GM12873 (cell line): ENCODE data around the gene SP8.

Source experiments
- TF ChIP-seq, protein P1 (sequence below): IDR thresholded peaks from 2 replicates; pipeline ENCODE4 v1.5.1; 2012; ENCODE audit warnings: low read depth, mild to moderate bottlenecking, moderate library complexity, low read length, control low read depth; ENCODE audit not compliant: insufficient read depth; ENCODE audit errors: missing control alignments

Gene SP8

DNA sequence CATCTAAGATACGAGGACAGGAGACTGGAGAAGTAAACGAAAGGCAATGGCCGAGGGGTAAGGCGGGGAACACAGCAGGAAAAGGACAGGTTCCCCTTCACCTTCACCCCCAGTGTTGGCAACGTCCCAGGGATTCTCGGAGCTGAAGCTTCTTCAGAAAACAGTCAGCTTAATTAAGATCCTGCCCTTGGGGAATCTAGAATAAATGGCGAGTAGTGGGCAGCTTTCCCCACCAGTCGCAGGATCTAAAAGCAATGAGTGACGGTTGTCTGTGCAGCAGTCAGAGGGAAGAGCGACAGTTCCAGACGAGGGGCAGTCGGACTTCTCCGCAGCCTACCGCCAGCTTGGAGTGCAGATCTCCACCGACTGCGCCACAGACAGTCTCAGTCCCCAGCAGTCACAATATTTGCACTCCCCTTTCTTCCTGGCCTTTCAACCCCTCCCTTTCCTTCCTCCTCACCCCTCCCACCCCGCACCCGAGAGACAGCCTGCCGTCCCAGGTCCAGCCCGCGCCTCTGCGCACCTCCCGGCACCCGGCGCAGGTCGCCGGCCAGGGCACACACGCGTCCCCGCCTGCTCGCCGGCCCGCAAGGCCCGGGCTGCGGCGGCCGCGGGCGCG, 10.9 kb upstream of the SP8 start:
- TF ChIP-seq, protein P1, sequence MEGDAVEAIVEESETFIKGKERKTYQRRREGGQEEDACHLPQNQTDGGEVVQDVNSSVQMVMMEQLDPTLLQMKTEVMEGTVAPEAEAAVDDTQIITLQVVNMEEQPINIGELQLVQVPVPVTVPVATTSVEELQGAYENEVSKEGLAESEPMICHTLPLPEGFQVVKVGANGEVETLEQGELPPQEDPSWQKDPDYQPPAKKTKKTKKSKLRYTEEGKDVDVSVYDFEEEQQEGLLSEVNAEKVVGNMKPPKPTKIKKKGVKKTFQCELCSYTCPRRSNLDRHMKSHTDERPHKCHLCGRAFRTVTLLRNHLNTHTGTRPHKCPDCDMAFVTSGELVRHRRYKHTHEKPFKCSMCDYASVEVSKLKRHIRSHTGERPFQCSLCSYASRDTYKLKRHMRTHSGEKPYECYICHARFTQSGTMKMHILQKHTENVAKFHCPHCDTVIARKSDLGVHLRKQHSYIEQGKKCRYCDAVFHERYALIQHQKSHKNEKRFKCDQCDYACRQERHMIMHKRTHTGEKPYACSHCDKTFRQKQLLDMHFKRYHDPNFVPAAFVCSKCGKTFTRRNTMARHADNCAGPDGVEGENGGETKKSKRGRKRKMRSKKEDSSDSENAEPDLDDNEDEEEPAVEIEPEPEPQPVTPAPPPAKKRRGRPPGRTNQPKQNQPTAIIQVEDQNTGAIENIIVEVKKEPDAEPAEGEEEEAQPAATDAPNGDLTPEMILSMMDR: no peak

DNA sequence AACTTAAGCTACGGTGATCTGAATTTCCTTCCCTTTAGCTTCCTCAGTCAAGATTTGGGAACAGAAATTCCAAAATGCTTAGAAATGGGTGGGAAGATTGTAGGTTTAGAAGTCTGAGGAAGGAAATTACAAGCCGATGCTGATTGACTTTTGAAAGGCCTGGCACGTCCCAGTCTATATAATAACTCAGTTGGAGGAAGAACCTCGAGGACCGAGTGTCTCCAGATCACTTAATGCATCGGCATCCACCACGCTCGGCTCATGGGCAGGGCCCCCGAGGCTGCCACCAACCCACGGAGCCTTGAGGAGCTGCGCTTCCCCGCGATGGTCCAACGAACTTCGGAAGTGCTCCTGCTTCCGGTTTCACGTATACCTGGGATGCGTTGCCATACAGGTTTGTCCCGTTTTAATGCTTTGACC, 10.4 kb upstream of the SP8 start:
- TF ChIP-seq, protein P1: no peak

DNA sequence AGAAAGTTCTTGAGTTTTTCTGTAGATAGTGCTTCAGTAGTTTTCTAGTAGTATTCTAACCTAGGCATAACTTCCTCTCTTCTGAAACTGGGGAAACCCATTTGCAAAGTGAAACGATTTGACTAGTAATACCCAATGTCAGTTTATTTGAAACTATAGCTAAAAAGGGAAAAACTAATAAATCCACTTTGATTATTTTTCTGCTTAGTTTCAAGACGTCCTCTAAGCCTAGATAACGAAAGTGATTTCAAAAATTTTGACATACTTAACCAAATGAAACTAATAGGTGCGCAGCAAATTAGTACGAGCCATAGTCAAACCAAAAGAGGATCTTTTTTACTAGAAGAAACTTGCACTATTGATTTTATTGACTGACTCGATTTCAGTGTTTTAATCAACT, 9.8 kb upstream of the SP8 start:
- TF ChIP-seq, protein P1: no peak

DNA sequence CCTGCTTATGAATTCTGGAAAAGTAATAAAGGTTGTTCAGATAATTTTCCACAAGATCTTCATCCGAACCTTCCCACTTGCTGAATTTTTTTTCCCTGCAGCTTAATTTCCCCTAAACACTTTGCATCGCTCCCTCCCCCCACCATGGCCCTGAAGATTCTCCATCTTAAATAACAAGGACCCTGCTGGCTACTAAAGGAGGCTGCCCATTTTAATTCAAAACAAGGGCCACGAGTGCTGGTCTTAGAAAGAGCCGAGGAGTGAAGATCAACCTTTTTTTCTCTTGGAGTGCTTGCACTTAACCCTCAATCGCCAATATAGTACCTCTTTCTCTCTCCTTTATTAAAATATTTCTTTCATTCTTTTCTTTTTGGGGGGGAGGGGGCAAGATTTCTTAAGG, 9.2 kb upstream of the SP8 start:
- TF ChIP-seq, protein P1: no peak

DNA sequence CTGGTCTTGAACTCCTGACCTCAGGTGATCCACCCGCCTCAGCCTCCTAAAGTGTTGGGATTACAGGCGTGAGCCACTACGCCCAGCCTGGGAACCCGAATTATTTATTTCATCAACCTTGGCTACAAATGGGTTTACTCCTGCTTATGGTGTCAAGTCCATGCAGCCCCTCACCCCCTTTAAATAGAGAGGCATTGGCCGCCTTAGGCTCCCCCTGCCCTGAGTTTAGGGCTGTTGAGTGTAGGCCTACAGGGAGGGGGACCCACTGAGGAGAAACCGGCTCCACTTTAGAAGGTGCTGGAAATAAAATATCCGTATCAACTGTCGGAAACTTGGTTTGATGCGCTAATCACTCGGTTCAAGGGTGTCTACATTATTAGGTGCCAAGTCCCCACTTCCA, 8.7 kb upstream of the SP8 start:
- TF ChIP-seq, protein P1: no peak

DNA sequence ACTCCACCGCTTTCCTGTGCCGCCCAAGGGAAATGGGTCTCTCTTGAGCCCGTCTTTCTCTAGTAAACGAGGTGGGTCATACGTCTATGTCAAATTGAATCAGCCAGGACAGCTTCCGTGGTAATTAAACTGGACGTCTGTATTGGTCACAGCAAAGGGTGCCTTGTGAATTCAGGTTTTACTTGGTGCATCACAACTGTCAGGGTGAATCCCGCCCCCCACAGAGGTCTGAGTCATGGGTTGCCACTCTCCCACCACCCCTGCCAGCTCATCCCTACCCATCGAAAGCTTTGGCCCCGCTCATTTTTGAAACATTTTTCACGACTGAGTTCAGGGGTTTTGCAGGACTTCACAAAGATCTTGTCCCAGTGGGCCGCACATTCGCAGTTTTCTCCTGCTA, 8.0 kb upstream of the SP8 start:
- TF ChIP-seq, protein P1: no peak

DNA sequence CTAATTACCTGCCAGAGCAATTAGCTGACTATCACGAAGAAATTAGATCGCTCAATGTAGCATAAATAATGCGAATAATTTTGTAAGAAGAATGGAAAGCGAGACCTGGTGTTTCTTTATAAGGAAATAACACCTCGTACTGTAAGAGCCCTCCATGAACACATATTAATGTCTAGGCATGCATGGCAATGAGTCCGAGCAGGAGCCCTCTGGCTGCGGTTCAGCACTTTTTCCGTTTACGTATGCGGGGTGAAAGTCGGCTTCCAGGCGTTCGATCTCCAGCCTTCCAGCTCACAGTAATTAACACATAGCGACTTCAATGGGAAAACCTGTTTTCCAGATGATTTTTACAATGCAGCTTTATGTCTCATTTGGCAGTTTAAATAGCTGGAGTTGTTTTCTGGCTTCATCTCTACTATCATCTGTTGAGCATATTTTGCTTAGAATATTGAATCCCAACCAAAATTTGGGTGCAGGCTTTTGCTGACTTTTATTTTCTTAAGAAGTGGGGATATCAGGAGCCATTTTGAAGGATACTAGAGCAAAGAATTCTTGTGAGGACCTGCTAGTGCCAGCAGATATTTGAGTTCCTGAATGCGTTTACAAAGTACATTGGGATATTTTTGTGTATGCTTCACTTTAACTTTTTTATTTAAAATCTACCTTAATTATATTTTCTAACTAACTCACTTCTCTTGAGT, 7.2 kb upstream of the SP8 start:
- TF ChIP-seq, protein P1: no peak
